ENCODE results near the gene BAD. TPM values are rescaled to one million over a fixed set of nuclear protein-coding genes. Genes with fewer than 3 reads are reported as not detected.
A peak's percentile ranks its signal among the peaks of the same experiment; 100 is the strongest.

The BAD gene
- total and polyA plus RNA-seq, 10 of the 15 experiments (the other 5 are each of a cell fraction or from before 2014, with no cell fraction given) = 1.5 to 67.2 (median 39.6) TPM

DNA sequence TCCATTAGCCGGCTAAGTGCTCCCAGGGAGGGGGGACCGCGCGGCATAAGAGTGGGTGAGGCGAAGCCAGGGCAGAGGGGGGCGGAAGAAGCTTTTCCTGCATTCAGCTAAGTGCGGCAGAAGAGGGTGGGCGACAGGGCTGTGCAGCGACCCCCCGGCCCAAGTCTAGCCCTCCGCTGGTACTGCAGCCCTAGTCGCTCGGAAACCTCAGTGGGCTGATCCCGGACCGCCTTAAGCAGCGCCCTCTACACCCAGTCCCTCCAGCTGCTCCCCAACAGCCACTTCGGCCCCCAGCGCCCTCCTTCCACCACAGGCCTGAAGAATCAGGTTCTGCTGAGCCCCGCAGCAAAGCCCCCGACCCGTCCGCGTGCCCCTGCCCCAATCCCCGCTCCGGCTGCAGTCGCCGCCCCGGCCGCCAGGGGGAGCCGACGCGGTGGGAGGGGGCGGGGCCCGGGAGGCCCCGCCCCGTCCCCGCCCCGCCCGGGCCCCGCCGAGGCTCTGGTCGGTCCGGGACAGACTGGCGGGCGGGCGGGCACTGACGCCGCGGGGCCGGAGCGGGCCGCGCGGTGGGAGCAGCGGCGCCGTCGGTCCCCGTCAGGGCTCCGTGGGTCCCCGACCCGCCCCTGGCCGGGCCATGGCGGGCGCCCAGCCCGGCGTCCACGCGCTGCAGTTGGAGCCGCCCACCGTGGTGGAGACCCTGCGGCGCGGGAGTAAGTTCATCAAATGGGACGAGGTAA, 33.3 kb downstream of the BAD start, which contains the start of gene PLCB3:
TSS of gene PLCB3 (plus strand) at position 515 of the 737 bp plus-strand sequence. CDS start at position 635, 120 bp downstream.
- ChIA-PET CTCF (interaction anchor here (0.5 to 4.8 kb wide), 16 partner anchors 9 to 90 kb away, joined by 3 to 64 read pairs (median 5); partner anchors contain the start of genes CATSPERZ, FERMT3, FKBP2 and NUDT22), SMC1A (ENCODE audit: uncharacterized antibody, unreplicated experiment) (interaction anchor here (1.7 kb wide), 1 partner anchor 46 kb away, joined by 15 read pairs; the partner anchor contains the start of gene FERMT3)
- TF ChIP-seq SUPT20H (IDR thresholded peaks at IDR 0.05; ENCODE audit: borderline replicate concordance, control insufficient read depth, low read depth, low read length) (no peak), CTCF (IDR thresholded peaks at IDR 0.05 in 2 of 3, conservative IDR thresholded peaks at IDR 0.05 in 1 of 3; ENCODE audit: control insufficient read depth in 2 of 3, extremely low read depth in 1 of 3, insufficient read depth in 1 of 3, low read depth in 3 of 3, low read length in 3 of 3) (peak; percentile 59 to 71 (median 70)), DPF2 (IDR thresholded peaks at IDR 0.05) (peak; percentile 22; the same call in 1 of the 2 replicates), MEF2B (IDR thresholded peaks at IDR 0.05; ENCODE audit: partially characterized antibody, poor library complexity, severe bottlenecking) (peak; percentile 25), IKZF1 (conservative IDR thresholded peaks at IDR 0.05) (peak; percentile 29), CEBPB (IDR thresholded peaks at IDR 0.05; ENCODE audit: borderline replicate concordance in 1 of 2, low read depth in 2 of 2, low read length in 2 of 2) (no peak), BHLHE40 (IDR thresholded peaks at IDR 0.05; ENCODE audit: borderline replicate concordance in 1 of 2, low read depth in 2 of 2, low read length in 1 of 2) (peak; percentile 21 to 26; a peak in 1 of 4 replicates), POLR2A (IDR thresholded peaks at IDR 0.05; ENCODE audit: low read depth, low read length) (peak; percentile 74), NR2F1 (conservative IDR thresholded peaks at IDR 0.05) (peak; percentile 32; the same call in 1 of the 2 replicates), NKRF (conservative IDR thresholded peaks at IDR 0.05) (0 out of 2 replicates have a peak, but pooled peaks have one; percentile 56), IKZF2 (IDR thresholded peaks at IDR 0.05) (no peak)
- TF ChIP-seq, protein P1, sequence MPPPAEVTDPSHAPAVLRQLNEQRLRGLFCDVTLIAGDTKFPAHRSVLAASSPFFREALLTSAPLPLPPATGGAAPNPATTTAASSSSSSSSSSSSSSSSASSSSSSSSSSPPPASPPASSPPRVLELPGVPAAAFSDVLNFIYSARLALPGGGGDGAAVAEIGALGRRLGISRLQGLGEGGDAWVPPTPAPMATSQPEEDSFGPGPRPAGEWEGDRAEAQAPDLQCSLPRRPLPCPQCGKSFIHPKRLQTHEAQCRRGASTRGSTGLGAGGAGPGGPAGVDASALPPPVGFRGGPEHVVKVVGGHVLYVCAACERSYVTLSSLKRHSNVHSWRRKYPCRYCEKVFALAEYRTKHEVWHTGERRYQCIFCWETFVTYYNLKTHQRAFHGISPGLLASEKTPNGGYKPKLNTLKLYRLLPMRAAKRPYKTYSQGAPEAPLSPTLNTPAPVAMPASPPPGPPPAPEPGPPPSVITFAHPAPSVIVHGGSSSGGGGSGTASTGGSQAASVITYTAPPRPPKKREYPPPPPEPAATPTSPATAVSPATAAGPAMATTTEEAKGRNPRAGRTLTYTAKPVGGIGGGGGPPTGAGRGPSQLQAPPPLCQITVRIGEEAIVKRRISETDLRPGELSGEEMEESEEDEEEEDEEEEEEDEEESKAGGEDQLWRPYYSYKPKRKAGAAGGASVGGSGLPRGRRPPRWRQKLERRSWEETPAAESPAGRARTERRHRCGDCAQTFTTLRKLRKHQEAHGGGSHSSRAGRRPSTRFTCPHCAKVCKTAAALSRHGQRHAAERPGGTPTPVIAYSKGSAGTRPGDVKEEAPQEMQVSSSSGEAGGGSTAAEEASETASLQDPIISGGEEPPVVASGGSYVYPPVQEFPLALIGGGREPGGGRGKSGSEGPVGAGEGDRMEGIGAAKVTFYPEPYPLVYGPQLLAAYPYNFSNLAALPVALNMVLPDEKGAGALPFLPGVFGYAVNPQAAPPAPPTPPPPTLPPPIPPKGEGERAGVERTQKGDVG (CRISPR knock-in tag; IDR thresholded peaks at IDR 0.05) = no peak

More for the DNA sequence above, 33.3 kb downstream of the BAD start, which contains the start of gene PLCB3:
- FAIRE-seq (no peak), ATAC-seq (peak; percentile 68), DNase-seq (ENCODE audit: low read depth, low spot score) (no peak)
- POLR2A ChIA-PET = interaction anchor here (1.0 to 2.0 kb wide), 8 partner anchors 10 to 54 kb away, joined by 3 to 12 read pairs (median 6); partner anchors contain the start of genes ESRRA, FERMT3 and FKBP2
- RAD21 ChIA-PET (ENCODE audit: unreplicated experiment) = interaction anchor here (1.0 to 3.1 kb wide), 7 partner anchors 10 to 67 kb away, joined by 3 to 30 read pairs (median 4); partner anchors contain the start of genes CATSPERZ, FERMT3, FKBP2 and PRDX5
- Histone ChIP-seq H3K9ac (ENCODE audit: control insufficient read depth, insufficient read depth, low read length) (peak within 1 kb of the TSS; percentile 82), H3K4me3 (peak within 1 kb of the TSS; percentile 66), H3K9me3 (replicated peaks; ENCODE audit: control insufficient read depth, insufficient read depth, low read length) (no peaks in the 10 kb centered on the region), H3K27me3 (replicated peaks in 1 of 2; ENCODE audit: control insufficient read depth in 2 of 2, insufficient read depth in 2 of 2, low read length in 1 of 2) (no peaks in the 10 kb centered on the region), H2AFZ (ENCODE audit: control insufficient read depth, low read depth, low read length) (peak within 1 kb of the TSS; percentile 85), H4K20me1 (ENCODE audit: control insufficient read depth, insufficient read depth) (no peaks in the 10 kb centered on the region), H3K4me1 (ENCODE audit: control insufficient read depth, insufficient read depth, low read length) (peaks cover 10% of the 10 kb centered on the region), H3K27ac (ENCODE audit: control insufficient read depth, insufficient read depth) (no peak within 1 kb of the TSS), H3K36me3 (ENCODE audit: control insufficient read depth in 2 of 2, insufficient read depth in 2 of 2, low read length in 1 of 2) (no peaks in the 10 kb centered on the region; a peak in 1 of 4 replicates), H3K79me2 (ENCODE audit: control insufficient read depth, insufficient read depth, low read length) (peaks cover 3% of the 10 kb centered on the region), H3K4me2 (ENCODE audit: control insufficient read depth, insufficient read depth) (peak within 1 kb of the TSS; percentile 100)
- in situ Hi-C loops (cut with MboI) = no loop called here
- 2% methylated on average over 29 of the region's 75 CpGs for WGBS (ENCODE audit: insufficient coverage, insufficient replicate concordance, low lambda C conversion rate, missing lambda C conversion rate)
- intact Hi-C loops (cut with micrococcal nuclease; ENCODE audit: unreplicated experiment) = loop anchor here (2.0 kb wide), 2 partner anchors 18 to 50 kb away; partner anchors contain the start of gene CATSPERZ
- no TSS peak for BruUV-seq (replicated peaks)
